Measurements from ENCODE around the gene NXPE3.

- no peak for TF ChIP-seq TAF1 (IDR thresholded peaks at IDR 0.05; ENCODE audit: borderline replicate concordance, low read depth, low read length)
- no peak for TF ChIP-seq POLR2A (IDR thresholded peaks at IDR 0.05; ENCODE audit: low read depth, low read length)
- no peak for TF ChIP-seq POLR2AphosphoS5 (IDR thresholded peaks at IDR 0.05; ENCODE audit: low read depth, low read length)
Measured at GRCh38 chr3:101813817-101814440, 34.9 kb downstream of the NXPE3 start.
